GM10266 (cell line): ENCODE data around the gene HMCN1.

ENCODE experiments used
- DNase-seq: peaks from one replicate; pipeline ENCODE4 v3.0.0; 2012; ENCODE audit errors: extremely low spot score
- CTCF ChIP-seq: IDR thresholded peaks from 2 replicates; pipeline ENCODE4 v1.5.1; 2012; ENCODE audit warnings: mild to moderate bottlenecking, low read depth; ENCODE audit not compliant: control insufficient read depth, insufficient read depth; ENCODE audit errors: missing control alignments

HMCN1 gene

GRCh38 chr1:185860311-185860710 lies 126.1 kb downstream of the HMCN1 start:
- DNase-seq = no peak
- no peak for TF ChIP-seq CTCF

GRCh38 chr1:185860859-185861258 lies 126.7 kb downstream of the HMCN1 start:
- no peak for DNase-seq
- TF ChIP-seq CTCF = no peak

GRCh38 chr1:185861630-185862029 lies 127.4 kb downstream of the HMCN1 start:
- no peak for TF ChIP-seq CTCF
- DNase-seq = no peak

- DNase-seq = no peak
- no peak for TF ChIP-seq CTCF
These were observed 128.0 kb downstream of the HMCN1 start for GRCh38 chr1:185862235-185862634.

GRCh38 chr1:185864331-185864730 lies 130.1 kb downstream of the HMCN1 start:
- no peak for TF ChIP-seq CTCF
- DNase-seq = no peak

- DNase-seq = no peak
- TF ChIP-seq CTCF = no peak
These were observed 130.8 kb downstream of the HMCN1 start for GRCh38 chr1:185864889-185865517.

- no peak for TF ChIP-seq CTCF
- no peak for DNase-seq
These were observed 135.4 kb downstream of the HMCN1 start for GRCh38 chr1:185869590-185869989.
